ENCODE measurements around the gene S1PR3.

The S1PR3 gene

GRCh38 chr9:89010526-89011111 is 19.4 kb downstream of the S1PR3 start:
- DNase-seq = no peak

- no peak for DNase-seq
These were observed 20.4 kb downstream of the S1PR3 start for GRCh38 chr9:89011683-89012082.

- no peak for DNase-seq
These were observed 21.2 kb downstream of the S1PR3 start for GRCh38 chr9:89012294-89013042.

- DNase-seq = no peak
These were observed 22.4 kb downstream of the S1PR3 start for GRCh38 chr9:89013660-89014059.

DNA sequence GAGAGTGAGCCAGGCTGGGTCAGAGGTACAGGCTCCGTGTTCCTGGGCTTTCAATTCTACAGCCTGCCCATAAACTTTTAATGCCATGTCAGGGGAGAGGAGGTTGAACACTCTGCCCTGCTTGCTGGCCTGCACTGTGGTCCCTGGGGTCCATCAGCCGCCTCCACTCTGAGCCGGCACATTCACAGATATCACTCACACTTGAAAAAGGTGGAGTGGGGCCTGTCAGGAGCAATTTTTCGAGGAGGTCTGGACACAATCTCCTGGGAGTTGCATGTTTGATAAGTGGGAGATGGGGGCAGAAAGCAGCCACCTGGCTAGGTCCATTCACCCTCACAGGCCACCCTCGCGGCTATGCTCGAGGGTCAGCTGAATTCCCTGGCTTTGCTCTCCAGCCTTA is 22.9 kb downstream of the S1PR3 start:
- DNase-seq = no peak

- DNase-seq = no peak
These were observed 24.1 kb downstream of the S1PR3 start for GRCh38 chr9:89015336-89015735.

- DNase-seq = no peak
These were observed 29.5 kb downstream of the S1PR3 start for GRCh38 chr9:89020754-89021153.

DNA sequence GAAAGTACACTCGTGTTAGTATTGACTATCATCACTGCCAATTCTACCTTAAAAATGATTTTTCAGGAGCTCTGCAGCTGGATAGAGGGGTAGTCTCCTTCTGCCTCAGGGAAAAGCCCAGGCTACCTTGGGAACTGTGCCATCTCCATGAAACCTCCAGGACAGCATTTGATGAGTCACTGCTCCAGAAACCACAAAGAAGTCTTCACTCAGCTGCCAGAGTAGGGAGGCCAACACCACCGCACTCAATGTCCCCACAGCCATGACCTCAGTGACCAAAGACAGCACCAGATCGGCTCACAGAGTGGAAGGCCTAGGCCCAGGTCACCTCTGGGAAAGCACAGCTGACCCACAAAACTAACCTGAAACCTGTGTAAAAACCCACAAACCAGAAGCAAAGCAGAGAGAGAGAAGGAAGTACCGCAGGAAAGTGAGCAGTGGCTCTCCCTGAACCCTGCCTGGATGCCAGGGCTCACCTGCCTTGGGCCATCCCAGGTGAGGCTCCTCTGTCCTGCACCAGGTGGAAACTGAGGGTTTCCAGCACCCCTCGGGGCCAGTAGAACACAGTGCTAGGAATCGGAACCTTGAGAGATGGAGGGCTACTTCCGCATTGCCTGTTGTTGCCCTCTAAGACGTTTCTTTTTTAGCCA is 30.0 kb downstream of the S1PR3 start:
- no peak for DNase-seq

GRCh38 chr9:89022001-89022759 is 30.9 kb downstream of the S1PR3 start:
- no peak for DNase-seq

GRCh38 chr9:89022902-89023301 is 31.6 kb downstream of the S1PR3 start:
- no peak for DNase-seq

DNA sequence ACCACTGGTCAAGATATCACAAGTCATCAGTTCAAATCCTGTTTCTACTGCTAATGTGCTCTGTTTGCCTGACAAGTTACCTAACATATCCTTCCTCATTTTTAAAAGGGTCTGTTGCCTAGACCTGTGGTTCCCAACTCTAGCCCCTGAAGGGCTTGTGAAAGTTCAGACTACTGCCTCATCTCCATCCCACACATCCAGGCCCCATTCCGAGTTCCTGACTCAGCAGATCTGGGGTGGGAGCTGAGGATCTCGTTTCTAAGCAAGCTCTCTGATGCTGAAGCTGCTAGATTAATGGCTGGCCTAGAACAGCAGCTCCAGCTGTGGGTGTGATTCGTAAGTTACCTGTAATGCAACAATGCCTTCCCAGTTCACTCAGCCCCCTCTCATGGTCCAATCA is 32.5 kb downstream of the S1PR3 start:
- no peak for DNase-seq

DNA sequence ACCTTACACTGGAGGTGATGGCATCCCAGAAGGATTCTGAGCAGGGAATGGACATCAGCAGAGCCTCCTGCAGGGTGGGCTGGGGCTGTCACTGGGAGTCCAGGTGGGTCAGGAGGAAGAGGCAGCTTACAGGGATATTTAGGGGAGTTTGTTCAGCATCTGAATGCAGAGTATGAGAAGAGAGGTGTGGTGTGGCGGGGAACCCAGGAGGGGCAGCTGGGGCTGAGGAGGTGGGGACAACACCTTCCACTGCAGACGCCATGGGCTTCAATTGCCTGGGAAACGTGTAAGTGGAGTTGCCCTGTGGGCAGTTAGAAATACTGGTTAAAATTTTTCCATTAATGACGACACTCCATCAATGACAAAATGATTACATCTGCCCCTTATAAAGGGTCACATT is 33.5 kb downstream of the S1PR3 start:
- DNase-seq = no peak

DNA sequence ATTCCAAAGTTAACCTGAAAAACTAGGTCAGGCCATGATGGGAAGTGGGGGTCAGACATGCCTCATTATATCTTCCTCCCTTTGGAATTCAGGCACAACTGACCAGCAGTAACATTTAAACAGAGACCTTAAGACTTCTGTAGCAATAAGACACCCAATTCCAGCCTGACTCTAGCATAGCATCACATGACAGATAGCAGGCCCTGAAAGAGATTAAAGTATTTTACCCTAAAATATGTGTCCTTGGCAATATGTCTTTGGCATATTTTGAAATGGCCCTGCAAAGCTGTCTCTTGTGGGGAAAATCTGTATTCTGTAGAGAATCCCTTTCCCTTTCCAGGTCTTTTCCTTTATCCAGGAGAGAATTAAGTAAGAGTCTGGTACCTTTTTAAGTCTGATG is 34.3 kb downstream of the S1PR3 start:
- DNase-seq = no peak

- DNase-seq = no peak
These were observed 35.6 kb downstream of the S1PR3 start for GRCh38 chr9:89026876-89027275.

- DNase-seq = no peak
These were observed 38.5 kb downstream of the S1PR3 start for GRCh38 chr9:89029788-89030187.

DNA sequence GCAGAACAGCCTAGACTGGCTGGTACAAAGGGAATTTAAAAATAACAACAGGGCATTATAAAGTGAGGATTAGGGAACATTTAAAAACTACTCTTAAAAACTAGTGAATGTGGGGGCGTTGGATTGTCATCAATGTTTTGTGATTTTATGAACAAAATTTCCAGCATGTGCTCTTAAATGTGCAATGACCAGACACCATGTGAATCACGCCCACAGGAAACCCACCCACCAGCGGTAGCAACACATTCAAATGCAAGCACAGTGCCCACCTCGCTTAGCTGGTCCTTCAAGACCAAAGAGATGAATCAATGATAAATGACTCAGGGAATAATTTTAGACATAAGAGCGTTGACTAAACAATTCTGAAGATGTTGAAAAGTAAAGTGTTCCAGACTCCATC is 40.9 kb downstream of the S1PR3 start:
- DNase-seq = no peak

DNA sequence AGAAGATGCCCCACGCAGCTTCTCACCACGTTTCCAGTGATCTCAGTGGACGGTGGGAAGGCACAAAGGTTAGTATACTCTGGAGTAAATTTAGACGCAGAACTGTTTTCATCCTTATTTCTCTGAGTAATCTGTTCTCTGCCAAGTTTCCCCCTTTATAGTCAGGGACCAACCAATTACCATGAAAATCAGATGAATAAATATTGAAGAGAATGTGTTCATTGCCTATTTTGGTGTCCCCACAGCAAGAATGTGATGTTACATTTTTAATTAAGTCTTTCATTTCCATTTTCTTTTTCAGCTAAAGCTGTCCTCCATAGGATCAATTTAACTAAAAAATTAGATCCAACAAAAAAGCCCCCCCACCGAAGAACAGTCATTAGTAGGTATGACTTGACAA is 41.4 kb downstream of the S1PR3 start:
- no peak for DNase-seq

- no peak for DNase-seq
These were observed 45.1 kb downstream of the S1PR3 start for GRCh38 chr9:89036383-89036782.

GRCh38 chr9:89036891-89037290 is 45.6 kb downstream of the S1PR3 start:
- DNase-seq = peak; percentile 7

GRCh38 chr9:89037346-89037745 is 46.1 kb downstream of the S1PR3 start:
- DNase-seq = no peak

DNA sequence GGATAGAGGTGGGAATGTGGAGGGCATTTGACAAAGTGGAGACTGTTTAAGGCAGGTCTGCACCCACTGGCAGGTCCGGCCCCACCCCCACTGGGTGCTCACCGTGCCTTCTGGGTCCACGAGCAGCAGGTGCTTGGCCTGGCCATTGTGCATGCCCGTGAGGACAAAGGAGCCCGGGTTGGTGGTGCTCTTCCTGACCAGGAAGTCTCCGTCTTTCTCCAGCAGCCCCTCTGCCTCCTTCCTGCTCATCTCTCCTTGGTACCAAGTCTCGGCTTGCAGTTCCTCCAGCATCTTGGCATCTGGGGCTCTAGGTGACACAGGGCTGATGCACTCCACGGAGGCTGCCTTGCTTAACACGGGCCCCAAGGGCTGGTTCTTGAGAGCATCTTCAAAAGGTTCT is 46.6 kb downstream of the S1PR3 start:
- no peak for DNase-seq

GRCh38 chr9:89038382-89039103 is 47.3 kb downstream of the S1PR3 start:
- DNase-seq = no peak

DNA sequence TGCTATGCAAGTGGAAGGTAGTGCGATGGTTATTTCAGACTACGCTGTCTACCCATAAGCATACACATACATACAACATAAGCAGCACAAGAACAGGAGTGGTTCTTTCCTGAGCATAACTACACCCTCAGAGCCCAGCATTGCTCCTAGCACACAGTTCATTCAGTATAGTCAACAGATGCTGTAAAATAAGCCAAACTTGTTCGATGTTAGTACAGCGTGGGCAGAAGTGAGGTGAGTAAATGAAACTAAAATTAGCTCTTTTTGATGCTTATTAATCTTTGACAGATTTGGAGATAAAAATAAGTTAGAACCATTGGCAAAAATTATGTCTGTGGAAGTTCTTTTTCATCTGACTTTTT is 47.8 kb downstream of the S1PR3 start:
- DNase-seq = no peak

Data from KG1 (cell line).